ENCODE results near the gene ANKS1B.
"Not testable (repeated sequence)": the region's sequence is repeated elsewhere in the genome, so short reads cannot be mapped to it uniquely, and the experiment has no call there.

The ANKS1B gene

DNA sequence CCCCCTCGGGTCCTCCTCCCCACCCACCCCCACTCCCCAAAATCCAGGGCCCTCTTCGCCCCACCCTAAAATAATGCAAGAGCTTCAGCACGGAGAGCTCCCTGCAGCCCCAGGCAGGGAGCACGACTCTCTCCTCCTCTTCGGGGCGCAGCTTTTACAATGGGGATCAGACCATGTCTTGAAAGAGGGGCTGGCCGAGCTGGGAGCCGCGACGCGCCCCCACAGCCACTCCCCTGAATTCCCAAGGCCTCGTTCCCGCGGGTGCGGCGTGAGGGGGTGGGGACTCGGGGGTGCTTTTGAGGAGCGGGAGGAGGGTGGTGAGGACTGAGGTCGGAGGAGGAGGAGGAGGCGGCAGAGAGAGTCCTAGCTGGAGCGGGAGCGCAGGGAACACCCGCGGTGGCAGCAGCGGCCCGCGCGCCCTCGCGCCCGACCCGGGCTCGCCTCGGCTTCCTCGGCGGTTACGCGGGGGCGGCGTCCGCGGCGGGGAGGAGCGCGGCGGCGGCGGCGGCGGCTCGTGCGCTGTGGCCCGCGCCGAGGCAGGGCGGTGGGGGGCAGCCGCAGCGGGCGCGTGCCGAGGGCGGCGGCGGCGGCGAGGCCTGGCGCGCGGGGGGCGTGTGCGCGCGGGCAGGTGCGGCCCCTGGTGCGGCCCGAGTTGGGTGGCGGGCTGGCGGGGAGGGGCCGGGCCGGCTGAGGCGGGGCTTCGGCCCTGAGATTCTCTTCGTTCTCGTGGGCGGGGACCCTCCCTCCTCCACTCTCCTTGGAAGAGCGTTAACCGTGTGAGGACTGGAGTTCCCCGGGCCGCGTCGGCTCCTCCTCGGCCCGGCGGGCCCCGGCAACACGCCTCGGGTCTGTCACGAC lies at the start of gene ANKS1B:
Gene ANKS1B, minus strand, starts transcription at position 666 of the 858 bp plus-strand sequence. CDS start 699 bp downstream, outside the sequence.
- peak; percentile 63 for DNase-seq (ENCODE audit: low spot score)

- no peak for DNase-seq (ENCODE audit: low spot score)
These were observed 47.1 kb upstream of the ANKS1B start for GRCh38 chr12:100031836-100032235.

DNA sequence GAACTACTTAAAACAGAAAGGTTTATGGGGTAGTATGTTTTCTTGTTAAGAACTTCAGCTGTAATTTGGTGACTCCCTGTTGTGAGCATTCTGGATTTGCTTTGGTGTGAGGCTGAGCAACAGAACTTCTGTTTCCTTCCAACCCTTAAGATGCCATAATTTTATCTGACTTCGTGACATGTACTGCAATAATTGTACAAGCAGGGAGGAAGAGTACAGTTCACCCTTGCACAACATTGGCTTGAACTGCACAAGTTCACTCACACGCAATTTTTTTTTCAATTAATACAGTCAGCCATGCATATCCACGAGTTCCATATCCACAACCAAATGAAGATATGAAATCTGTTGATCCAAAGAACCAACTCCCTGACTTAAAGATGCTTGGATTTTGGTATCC lies 42.9 kb upstream of the ANKS1B start:
- no peak for DNase-seq (ENCODE audit: low spot score)

DNA sequence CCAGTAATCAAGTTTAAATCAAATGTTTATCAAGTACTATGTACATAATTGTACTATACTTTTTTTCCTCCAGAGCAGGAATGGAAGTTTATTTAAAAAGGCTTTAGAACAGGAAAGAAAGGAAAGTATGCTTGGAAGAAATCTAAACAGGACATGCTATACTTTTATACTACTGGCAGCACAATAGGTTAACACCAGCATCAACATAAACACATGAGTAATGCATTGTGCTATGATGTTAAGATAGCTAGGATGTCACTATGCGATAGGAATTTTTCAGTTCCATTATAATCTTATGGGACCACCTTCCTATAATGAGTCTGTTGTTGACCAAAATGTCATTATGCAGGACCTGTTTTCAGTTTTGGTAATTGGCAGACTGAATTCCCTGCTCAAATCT lies 41.5 kb upstream of the ANKS1B start:
- DNase-seq (ENCODE audit: low spot score), result no peak

DNA sequence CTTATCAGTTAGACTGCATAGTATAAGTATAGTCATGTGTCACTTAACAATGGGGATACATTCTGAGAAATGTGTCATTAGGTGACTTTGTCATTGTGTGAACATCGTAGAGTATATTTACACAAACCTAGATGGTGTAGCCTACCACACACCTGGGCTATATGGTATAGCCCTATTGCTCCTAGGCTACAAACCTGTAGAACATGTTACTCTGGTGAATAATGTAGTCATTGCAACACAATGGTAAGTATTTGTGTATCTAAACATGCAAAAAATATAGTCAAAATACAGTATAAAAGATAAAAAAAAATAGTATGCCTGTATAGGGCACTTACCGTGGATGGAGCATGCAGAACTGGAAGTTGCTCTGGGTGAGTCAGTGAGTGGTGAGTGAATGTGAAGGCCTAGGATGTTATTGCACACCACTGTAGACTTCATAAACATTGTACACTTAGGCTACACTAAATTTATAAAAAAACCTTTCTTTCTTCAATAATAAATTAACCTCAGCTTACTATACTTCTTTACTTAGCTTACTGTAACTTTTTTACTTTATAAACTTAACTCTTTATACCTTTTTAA lies 40.3 kb upstream of the ANKS1B start:
- DNase-seq (ENCODE audit: low spot score), result no peak

GRCh38 chr12:100020370-100020769 lies 35.6 kb upstream of the ANKS1B start:
- DNase-seq (ENCODE audit: low spot score), result peak; percentile 19

DNA sequence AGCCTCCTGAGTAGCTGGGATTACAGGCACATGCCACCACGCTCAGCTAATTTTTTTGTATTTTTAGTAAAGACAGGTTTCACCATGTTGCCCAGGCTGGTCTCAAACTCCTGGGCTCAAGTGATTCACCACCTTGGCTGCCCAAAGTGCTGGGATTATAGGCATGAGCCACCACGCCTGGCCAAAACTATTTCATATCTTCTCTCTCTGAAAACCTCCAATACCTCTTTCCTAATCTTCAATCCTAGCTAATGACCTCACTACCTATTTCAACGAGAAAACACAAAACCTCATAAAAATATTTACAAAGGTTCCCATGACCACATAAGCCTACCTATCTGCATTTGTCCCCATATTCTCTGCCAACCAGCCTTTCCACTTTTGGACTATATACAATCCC lies 32.3 kb upstream of the ANKS1B start:
- no peak for DNase-seq (ENCODE audit: low spot score)

GRCh38 chr12:100016304-100016703 lies 31.6 kb upstream of the ANKS1B start:
- DNase-seq (ENCODE audit: low spot score), result not testable (repeated sequence)

- not testable (repeated sequence) for DNase-seq (ENCODE audit: low spot score)
These were observed 21.1 kb upstream of the ANKS1B start for GRCh38 chr12:100005846-100006245.

- DNase-seq (ENCODE audit: low spot score), result no peak
These were observed 13.1 kb upstream of the ANKS1B start for GRCh38 chr12:99997806-99998205.

DNA sequence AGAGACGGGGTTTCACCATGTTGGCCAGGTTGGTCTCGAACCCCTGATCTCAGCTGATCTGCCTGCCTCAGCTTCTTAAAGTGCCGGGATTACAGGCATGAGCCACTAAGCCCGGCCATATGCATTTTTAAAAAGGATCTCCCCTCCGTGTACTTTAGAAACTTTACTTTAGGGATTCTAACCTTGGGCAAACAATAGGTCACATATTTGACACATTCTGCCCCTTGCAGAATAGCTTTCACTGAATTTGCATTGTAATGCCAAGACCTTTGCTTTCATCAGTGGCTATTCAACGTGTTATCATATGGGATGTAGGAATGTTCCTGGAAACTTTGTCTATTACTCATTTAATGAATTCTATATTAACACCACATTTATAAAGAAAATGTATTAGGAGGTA lies 11.4 kb upstream of the ANKS1B start:
- no peak for DNase-seq (ENCODE audit: low spot score)

- DNase-seq (ENCODE audit: low spot score), result no peak
These were observed 895 bp upstream of the ANKS1B start for GRCh38 chr12:99985631-99986030.

- no peak for DNase-seq (ENCODE audit: low spot score)
These were observed 414 bp upstream of the ANKS1B start for GRCh38 chr12:99985129-99985570.

DNA sequence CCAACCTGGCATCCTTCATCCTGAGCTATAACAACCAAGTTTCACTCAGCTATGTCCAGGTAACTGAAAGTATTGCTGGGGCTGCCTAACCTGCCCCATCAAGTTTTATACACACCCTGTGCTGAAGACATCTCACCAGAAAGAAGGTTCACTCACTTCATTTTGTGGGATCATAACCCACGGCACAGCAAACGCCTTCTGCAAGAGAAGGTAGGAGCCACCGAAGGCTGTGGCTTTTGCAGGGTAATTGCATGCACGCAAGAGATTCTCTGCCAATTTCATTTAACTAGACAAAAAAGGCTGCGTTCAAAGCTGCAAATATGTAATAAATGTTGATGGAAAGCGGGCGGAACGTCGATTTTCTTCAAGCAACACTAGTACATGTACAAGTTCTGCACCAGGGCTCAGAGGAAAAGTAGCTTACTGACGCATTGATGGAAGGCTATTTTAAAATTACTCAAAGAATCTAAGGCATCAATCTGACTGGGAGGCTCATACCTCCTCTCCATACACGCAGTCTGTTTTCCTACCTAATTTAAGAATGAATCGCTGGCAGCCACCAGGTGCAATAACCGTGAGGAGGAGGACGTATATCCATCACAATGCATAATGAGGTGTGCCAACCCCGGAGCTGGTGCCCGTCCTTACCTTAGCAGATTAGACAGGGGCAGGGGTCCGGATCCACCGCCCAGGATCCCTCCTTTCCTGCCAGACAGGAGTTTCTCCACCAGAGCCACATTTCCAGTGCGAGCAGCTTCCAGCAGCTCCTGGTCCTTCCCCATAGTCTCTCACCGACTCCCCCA lies 1.1 kb downstream of the ANKS1B start:
- DNase-seq (ENCODE audit: low spot score), result peak; percentile 6

GRCh38 chr12:99981639-99982190 lies 3.0 kb downstream of the ANKS1B start:
- no peak for DNase-seq (ENCODE audit: low spot score)

- no peak for DNase-seq (ENCODE audit: low spot score)
These were observed 5.3 kb downstream of the ANKS1B start for GRCh38 chr12:99979471-99979870.

GRCh38 chr12:99978152-99978551 lies 6.6 kb downstream of the ANKS1B start:
- DNase-seq (ENCODE audit: low spot score), result no peak

DNA sequence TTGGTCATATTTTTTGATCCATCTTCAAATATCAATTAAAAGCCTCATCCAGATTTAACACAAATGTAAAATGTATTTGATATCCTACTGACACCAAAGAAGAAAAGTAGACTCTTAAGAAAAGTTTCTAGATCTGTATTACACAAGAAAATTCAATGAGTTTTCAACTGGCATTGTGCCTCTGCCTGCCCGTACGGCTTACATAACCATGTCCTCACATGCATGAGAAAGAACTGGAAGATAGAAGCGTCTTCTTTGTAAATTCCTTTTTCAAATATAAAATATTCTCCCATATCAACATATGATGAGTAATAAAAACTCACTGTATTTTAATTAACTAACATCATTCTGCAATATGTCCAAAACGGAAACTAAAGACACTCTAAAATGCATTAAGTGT lies 7.2 kb downstream of the ANKS1B start:
- no peak for DNase-seq (ENCODE audit: low spot score)

- DNase-seq (ENCODE audit: low spot score), result no peak
These were observed 8.0 kb downstream of the ANKS1B start for GRCh38 chr12:99976762-99977161.

GRCh38 chr12:99975321-99975720 lies 9.4 kb downstream of the ANKS1B start:
- no peak for DNase-seq (ENCODE audit: low spot score)

GRCh38 chr12:99974146-99974545 lies 10.6 kb downstream of the ANKS1B start:
- DNase-seq (ENCODE audit: low spot score), result no peak

- DNase-seq (ENCODE audit: low spot score), result no peak
These were observed 18.3 kb downstream of the ANKS1B start for GRCh38 chr12:99966429-99966828.
